GM19328 (cell line): Measurements from ENCODE around the gene ARHGAP22.

Source experiments
- ATAC-seq: cut with Tn5 transposase; IDR thresholded peaks from one replicate; pipeline ENCODE4 v1.9.1; 2021; ENCODE audit warnings: mild to moderate bottlenecking, moderate library complexity; ENCODE audit not compliant: unreplicated experiment

The ARHGAP22 gene

DNA sequence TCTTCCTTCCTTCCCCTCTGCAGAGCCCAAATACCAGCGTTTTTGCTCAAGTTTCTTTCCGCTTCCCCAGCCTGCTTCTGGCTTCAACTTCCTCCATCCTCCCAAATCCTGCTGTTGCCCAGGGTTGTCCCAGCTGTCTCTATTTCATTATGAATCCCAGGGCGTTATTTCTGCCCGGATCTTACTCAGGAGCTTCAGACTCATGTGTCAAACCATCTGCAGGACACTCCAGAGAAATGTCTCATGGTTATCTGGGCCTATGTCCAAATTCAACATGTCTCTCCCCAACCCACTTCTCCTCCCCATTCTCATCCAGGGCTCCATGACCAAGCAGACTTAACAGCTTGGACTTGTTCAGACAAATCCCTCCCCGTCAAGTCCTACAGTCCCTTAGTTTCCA lies 15.6 kb downstream of the ARHGAP22 start:
- no peak for ATAC-seq

DNA sequence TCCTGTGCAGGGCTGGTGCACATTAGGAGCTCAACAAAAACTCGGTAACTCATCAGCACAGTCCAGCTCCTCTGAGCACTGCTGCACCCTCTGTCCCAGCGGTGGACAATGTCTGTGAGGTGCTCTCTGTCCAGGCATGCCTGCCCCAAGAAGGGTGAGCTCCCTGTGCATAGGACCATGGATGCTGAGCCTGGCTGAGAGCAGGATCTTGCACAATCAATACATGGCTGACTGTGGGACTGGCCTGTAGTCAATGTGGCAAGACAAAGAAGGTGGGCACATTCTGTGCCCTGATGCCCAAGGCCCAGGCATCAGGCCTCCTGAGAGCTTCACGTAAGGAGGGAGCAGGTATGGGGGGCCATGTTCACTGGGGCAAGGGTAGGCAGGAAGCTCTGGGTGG lies 17.1 kb downstream of the ARHGAP22 start:
- no peak for ATAC-seq

DNA sequence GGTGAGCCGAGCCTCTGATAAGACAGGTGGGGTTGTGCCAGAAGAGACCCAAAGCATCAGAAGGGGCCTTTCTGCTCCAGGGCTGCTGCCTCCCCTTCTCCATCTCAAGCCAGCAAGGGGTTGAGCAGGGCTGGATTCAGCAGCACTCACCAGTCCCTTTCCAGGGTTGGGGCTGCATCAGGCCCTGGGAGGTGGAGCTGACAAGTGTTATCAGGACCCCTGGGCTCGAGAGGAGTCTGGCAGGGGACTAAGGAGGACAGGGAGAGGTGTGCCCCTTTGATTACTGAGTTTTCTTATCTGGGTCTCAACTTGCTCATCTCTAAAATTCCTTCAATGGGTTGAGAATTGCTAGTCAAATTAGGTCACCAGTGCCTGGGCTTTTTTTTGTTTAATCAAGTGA lies 17.8 kb downstream of the ARHGAP22 start:
- ATAC-seq = no peak

DNA sequence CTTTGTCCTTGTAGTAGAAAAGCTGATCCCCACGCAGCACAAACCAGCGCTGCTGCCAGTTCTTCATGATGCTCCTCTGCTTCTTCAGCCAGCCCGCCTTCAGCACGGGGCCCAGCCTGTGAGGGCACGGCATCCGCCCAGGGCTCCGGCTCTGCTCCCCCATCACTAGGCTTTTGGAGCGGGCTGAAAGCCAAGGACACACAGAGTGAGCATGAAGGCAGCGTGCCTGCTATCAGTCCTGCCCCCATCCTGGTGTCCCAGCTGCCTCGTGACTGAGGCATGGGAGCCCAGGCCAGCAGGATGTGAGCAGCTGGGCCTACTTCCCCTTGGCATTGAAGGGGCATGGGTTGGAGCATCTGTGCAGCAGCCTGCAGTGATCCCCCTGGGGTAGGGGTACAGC lies 21.9 kb downstream of the ARHGAP22 start:
- no peak for ATAC-seq

DNA sequence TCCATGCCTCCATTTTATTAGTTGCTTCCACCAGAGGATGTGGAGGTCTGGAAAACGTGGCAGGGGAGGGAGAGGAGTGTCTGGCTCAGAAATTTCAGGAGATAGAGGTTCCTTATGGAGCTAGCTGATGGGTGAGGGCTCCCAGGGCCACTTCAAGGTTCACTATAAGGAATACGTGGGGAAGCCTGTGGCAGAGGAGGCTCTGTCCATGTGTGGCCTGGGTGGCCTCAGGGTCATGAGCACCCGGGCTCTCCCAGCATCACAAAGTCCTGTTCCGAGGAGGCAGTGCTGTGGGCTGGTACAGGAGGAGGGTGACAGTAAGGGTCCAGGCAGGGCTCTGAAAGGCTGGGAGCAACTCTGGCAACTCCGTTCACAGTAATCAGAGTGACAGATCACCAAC lies 24.6 kb downstream of the ARHGAP22 start:
- ATAC-seq = no peak

DNA sequence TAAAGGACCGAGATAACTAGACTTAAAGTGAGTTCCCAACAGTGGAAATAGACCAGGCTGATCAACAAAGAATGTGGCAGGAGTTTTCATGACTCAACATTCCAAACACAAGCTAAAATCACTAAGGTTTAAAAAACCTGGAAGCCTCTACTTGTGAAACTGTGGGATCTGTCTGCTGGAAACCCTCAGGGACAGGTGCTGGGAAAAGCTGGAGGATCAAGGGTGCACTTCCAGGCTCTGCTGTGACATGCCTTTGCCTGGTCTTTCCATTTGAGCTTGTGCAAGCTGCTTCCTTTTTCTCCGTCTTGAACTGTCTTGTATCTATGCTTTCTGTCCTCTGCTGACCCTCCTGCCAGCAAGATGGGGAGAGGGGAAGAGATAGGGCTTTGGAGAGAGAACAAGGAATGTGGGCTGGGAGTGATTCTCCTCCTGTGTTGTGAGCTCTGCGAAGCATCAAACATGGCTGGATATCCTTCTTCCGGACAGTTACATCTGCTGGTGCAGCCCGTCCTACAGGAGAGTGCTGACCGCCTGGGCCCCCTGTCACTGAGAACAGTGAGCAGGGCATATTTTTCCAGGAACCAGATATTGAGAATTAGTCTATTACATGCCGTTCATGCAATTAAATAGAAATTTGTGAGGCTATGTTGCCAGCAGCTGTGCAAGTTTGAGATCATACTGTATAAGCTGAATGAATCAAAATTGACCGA lies 25.5 kb downstream of the ARHGAP22 start:
- no peak for ATAC-seq

DNA sequence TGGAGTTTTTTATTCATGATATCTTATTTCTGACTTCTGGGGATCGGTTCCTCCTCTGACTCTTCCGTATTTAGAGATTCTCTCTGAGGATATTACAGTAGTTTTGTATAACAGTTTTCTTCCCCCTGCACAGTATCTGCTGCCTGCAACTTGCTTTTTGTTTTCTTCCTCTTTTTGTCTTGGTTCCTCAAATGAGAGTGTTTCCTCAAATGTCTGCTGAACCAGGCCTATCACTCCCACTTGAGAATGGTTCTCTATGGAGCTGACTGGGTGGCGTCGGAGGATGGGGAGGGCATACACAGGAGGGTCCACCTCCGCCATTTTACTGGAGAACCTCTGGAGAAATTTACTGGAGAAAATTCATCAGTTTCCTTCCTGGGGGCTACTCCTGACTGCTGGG lies 27.7 kb downstream of the ARHGAP22 start:
- ATAC-seq = no peak

DNA sequence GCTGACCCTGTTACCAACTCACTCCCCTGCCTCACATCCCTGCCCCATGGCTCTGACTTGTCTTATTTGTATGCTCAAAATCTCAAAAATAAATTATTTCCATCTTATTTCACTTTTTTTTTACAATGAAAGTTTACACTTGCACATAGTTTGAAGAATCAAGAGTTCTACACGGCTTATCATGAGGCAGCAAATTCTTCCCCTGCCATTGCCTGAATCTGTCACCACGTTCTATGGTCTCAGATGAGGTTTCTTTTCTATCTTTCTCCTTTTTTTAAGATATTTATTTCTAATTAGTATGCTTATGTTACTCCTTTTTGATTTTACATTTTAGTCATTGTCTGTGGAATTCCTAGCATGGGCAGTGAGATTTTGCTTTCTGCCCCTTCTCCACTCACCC lies 28.4 kb downstream of the ARHGAP22 start:
- no peak for ATAC-seq

DNA sequence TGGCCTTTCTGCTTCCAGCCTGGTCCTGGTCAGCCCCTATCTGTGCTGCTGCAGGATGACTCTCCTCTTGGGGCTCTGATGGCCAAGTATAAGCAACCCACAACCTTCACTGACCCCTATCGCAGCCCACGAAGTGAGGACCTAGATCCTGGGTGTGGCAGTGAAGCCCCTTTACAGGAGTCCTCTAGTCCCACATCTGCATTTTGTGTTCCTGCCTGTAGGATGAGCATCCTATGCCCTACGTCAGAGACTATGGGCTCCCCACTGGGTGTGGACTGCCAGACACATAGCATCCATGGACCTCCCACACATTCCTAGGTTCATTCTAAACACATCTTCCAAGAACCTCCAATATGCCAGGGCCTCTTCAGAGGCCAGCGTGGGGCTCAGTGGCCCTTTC lies 29.0 kb downstream of the ARHGAP22 start:
- no peak for ATAC-seq

DNA sequence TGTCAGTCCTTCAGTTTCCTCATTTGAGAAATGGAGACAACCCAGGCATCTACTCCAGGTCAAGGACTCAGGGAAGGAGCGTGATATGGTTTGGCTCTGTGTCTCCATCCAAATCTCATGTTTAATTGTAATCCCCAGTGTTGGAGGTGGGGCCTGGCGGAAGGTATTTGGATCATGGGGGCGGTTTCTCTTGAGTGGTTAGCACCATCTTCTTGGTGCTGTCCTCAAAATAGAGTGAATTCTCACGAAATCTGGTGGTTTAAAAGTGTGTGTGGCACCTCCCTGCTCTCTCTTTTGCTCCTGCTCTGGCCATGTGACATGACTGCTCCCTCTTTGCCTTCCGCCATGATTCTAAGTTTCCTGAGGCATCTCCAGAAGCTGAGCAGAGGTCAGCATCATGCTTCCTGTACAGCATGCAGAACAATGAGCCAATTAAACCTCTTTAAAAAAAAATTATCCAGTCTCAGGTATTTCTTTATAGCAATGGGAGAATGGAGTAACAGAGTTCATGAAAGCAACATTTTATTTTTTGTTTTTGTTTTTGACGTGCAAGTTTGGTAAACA lies 30.0 kb downstream of the ARHGAP22 start:
- ATAC-seq = no peak

DNA sequence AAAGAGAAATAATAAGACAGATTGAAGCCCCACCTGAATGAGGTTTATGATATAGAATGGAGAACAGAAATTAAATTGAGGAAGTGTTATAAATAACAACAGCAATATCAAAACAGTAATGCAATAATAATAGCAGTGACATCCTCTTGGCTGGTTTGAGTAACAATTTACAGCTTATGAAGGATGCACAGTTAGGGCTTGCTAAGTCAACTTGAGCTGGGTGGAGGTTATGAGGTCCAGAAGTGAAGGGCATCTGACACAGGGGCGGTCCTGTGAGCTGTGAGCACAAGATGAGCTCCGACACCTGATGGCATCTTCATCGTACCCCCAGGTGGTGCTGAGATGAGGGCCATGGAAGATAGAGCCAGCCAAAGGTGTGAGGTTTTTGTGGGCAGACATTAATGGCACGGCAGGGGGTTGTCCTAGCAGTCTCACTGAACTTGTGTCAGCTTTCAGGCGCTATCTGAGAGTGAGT lies 30.5 kb downstream of the ARHGAP22 start:
- no peak for ATAC-seq

DNA sequence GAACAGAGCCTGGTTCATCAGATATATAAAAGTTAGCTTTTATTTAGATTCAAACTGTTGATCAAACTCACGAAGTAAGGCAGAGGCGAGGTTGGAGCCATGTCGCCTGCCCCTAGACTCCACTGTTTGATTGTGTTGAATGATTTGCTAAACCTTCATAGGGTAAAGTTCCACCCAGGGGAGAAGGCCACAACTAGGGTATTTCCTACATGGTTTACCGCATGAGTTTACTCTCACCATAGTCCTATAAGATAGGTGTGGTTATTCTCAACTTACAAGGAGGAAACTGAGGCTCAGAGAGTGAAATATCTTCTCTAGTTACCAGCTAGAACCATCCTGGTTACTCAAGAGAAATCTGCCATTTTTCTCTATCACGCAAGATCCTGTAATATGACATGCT lies 31.8 kb downstream of the ARHGAP22 start:
- no peak for ATAC-seq

DNA sequence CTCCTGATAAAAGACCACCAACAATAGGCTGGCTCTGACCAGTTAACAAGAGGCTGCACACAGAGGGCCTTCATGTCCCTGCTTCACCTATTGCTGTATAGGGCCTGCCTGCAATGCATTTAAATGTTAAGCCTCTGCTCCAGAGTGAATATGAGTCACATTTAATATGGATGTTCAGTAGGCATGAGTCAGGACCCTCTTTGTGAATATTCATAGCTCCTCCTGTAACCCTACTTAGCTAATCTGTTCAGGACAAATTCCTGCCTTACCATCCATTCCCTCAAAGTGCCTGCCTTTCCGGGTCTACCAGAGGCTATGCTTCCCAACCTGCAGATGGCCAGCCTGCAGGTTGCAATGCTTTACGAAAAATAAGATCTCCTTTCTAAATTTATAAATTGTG lies 32.5 kb downstream of the ARHGAP22 start:
- ATAC-seq = no peak

DNA sequence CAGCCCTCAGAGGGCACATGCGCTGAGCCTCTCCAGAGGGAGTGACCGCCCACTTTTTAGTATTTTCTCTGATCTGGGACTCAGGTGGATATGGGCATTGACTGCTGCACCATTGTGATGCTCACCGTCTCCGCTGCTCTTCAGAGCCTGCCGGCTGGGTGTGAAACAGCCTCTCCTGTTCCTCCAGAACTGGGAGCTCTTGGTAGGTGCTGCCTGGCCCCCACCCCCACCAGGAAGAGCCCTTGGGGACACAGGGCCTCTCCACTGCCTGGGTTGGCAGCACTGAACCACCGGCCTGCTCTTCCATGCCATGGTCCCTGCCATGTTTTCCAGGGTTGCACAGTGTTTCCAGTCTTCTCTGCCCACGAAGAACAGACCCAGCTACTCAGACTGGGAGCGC lies 36.3 kb downstream of the ARHGAP22 start:
- no peak for ATAC-seq

DNA sequence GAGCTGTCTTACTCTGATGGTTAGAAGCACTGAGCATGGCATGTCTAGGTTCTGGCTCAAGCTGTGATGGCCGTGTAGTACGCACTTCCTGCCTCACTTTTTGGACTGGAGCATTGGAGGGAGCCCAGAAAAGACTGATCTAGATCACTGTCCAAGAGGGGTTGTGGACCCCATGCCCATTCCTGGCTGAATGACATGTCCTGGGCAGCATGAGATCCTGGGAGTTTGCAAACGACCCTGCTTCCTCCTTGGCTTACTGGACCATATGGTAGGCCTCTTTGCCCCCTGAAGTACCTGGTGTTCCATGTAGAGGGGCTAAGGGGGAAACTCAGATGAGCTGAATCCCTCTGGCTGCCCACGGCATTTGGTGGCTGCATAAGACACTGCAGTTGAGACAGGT lies 36.7 kb downstream of the ARHGAP22 start:
- ATAC-seq = no peak

DNA sequence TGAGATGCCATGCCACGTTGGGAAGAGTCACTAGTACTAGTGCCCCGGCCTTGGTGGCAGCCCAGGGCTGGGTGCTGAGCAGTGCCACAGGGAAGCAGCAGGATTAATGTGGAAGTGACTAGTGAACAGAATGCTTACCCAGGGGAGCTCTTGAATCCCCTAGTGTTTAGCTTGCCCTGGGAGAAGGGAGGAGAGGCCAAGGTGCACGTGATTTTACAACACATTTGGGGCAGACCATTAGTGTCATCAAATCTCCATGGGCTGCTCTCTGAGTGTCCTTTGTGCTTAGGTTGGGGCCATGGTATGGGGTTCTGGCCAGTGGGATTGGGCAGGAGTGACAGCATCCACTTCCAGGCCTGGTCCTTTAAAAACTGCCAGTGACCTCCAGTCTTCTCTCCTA lies 37.5 kb downstream of the ARHGAP22 start:
- ATAC-seq = no peak

DNA sequence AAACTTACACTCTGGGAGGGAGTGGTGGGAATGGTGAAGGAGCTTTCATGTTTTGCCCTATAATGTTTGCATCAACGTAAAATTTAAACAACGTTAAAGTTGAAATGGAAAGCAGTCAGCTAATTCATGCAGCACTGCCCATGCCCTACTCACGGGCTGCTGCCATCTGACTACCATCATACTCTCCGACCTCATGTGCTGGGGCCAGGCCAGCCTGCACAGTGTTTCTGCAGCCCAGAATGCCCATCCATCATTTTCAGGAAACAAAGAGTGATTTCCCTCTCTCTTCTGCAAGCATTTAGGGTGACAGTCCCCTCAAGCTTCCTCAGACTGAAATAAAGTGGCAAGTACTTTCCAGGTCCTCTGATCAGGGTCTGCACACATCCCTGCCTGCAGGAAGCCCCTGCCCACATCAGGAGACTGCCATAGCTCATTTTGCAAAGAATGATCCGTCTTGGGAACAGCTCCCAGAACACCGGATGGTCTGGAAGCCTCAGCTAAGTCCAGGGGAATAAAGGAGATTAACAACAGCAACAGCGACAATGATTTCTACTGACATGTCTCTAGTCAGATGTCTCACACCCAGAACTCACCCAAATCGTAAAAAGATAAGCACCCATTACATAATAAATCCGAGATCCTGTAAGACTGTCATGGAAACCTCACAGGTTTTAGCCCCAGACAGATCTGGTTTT lies 40.3 kb downstream of the ARHGAP22 start:
- no peak for ATAC-seq

DNA sequence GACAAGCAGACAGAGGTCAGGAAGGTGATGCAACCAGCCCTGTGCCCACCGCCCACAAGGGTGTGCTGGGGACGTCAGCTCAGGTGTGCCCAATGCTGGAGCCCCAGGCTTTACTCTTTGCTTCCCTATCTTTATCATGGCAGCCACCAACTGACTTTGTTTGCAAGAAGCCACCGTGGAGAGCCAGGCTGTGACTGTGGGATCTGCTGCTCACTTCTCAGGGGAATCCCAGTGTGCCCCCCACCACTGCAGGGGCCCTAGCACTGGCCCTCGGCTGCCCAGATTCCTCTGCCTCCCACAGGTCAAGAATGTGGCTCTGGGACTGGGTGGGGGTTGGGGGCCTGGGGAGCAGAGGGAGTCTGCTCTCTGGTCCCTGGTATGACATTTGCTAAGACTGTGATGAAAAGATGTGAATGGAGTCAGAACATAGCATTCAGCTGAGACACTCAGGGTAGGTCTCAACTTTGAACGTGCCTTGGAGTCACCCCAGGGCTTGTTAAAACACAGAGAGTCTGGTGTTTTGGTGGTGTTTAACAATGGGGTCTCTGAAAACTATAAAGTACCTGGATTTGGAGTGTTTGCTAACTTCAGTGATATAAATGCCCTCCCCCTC lies 47.3 kb downstream of the ARHGAP22 start:
- no peak for ATAC-seq

DNA sequence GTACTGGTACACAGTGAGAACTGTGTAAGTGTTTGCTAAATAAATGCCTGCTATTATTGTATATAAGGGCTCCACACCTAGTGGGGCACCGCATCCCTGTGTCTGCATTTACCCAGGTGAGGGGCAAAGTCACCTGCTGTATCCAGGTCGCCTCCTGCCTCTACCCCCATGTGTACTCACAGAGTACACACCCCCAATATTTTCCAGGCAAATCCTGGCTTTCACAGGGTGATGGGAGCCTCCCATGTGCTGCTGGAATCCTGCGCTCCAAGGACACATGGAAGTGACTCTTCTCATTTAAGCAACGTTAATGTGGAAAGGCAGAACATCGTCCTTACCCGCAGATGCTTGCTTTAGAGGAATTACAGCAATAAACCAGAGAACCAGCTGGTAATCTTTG lies 48.2 kb downstream of the ARHGAP22 start:
- ATAC-seq = no peak

DNA sequence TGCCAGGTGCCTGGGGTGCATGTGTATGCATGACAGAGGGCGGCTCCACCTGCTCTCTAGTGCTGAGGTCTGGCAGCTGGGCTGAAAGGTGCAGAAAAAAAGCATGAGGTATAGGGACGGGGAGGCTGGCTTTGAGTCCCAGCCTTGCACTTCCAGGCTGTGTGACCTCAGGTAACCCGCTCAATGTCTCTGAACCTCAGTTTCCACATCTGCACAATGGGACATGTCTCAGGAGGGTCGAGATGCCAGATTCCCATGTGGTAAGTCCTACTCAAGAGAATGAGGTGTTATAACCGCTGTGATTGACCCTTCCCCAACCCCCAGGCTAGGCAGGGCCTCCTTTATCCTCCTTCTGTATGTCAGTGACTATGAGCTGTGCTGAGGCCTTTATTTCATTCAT lies 48.8 kb downstream of the ARHGAP22 start:
- no peak for ATAC-seq

DNA sequence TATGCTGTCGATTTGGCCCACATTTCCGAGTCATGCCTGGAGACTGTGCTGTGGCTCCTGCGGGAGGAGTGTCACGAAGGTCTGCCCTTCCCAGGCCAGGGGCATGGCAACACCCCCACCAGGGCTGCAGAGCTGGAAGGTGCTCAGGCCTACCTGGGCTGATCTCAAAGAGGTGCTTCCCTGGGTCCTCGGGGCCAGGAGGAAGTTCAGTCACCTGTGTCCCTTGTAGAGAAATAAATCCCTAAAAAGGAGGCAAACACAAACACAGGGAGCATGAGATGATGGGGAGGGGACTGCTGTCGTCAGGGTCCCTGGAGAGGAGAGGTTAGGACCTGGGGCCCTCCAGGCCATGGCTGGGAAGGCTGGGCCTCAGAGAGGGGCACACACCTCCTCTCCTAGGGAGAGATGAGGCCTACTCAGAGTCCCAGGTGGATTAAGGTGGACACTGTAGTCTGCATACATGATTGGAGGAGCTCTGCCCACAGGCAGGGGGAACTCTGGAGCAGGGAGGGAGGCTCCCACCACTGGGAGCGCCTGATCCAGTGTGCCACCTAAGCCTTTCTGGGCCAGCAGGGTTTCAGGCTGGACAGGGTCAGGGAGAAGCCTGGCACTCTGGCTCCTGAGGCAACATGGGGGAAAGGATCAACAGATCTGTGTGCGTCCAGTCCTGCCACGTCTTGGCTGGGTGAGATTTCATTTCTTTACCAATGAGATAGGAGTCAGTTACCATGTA lies 49.4 kb downstream of the ARHGAP22 start:
- no peak for ATAC-seq
